Gastroesophageal sphincter (tissue), 3 donors: ENCODE measurements around the gene F2RL1.

ENCODE experiments used
- POLR2AphosphoS5 ChIP-seq: sonication (generic); formaldehyde crosslinking; IDR thresholded peaks from one replicate; pipeline ENCODE4 v1.6.1; 2017; ENCODE audit warnings: antibody characterized with exemption
- TF ChIP-seq, protein P1 (sequence below), 4 experiments: fragments of 200-600 bp in 2 of 4; fragments of 450-650 bp in 2 of 4; sonication (generic) in 1 of 4; IDR thresholded peaks; one replicate each; pipeline ENCODE4 v1.5.1; 2017 to 2019; ENCODE audit warnings: antibody characterized with exemption in 4 of 4, mild to moderate bottlenecking in 2 of 4, moderate library complexity in 2 of 4

DNA sequence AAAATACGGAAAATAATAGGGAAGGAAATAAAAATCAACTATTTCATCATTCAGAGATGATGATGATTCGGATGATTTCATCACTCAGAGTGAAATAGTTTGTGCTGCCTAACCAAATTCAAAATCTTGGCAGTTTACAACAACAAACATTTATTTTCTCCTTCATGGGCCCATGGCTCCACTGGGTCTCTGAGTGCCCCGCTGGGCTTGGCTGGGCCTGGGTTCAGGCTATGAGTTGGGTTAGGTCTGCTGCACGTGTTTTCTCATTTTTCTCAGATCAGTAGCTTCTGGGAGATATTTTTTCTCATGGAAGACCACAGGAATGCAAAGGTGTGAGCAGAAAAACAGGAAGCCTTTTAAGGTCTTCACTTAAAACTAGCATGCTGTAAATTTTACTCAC is 24.0 kb upstream of the F2RL1 start:
- TF ChIP-seq, protein P1, sequence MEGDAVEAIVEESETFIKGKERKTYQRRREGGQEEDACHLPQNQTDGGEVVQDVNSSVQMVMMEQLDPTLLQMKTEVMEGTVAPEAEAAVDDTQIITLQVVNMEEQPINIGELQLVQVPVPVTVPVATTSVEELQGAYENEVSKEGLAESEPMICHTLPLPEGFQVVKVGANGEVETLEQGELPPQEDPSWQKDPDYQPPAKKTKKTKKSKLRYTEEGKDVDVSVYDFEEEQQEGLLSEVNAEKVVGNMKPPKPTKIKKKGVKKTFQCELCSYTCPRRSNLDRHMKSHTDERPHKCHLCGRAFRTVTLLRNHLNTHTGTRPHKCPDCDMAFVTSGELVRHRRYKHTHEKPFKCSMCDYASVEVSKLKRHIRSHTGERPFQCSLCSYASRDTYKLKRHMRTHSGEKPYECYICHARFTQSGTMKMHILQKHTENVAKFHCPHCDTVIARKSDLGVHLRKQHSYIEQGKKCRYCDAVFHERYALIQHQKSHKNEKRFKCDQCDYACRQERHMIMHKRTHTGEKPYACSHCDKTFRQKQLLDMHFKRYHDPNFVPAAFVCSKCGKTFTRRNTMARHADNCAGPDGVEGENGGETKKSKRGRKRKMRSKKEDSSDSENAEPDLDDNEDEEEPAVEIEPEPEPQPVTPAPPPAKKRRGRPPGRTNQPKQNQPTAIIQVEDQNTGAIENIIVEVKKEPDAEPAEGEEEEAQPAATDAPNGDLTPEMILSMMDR (IDR thresholded peaks at IDR 0.05) = no peak
- no peak for TF ChIP-seq POLR2AphosphoS5
